Fibroblast of villous mesenchyme (primary cell): ENCODE results near the gene INO80. TPM values are rescaled to one million over a fixed set of nuclear protein-coding genes. Genes with fewer than 3 reads are reported as not detected.
"Not testable (repeated sequence)": the region's sequence is repeated elsewhere in the genome, so short reads cannot be mapped to it uniquely, and the experiment has no call there.

ENCODE experiments used
- DNase-seq: peaks from one replicate; pipeline ENCODE4 v3.0.0-alpha.2; 2010; ENCODE audit warnings: low read depth
- H3K4me3 ChIP-seq: 2 replicates; pipeline ENCODE4 v1.5.1; 2011; ENCODE audit warnings: low read depth, mild to moderate bottlenecking, low read length
- CTCF ChIP-seq: IDR thresholded peaks from 2 replicates; pipeline ENCODE4 v1.5.1; 2012; ENCODE audit warnings: low read depth, mild to moderate bottlenecking, low read length; ENCODE audit not compliant: insufficient read depth
- total RNA-seq: library from RNA; depleted of rRNA; stranded (reverse); fragments of >200 nt; gene quantifications from 2 replicates; pipeline ENCODE4 v1.2.3, GENCODE V29; 2012

Gene INO80
- total RNA-seq, 1 donor: 29.8 TPM

GRCh38 chr15:41153733-41154132, 37.7 kb upstream of the INO80 start:
- no peak for DNase-seq
- no peak for TF ChIP-seq CTCF
- H3K4me3 ChIP-seq: no peak overlapping the region

GRCh38 chr15:41151451-41152005, 35.4 kb upstream of the INO80 start:
- DNase-seq: no peak
- H3K4me3 ChIP-seq: no peak overlapping the region
- no peak for TF ChIP-seq CTCF

GRCh38 chr15:41150279-41150678, 34.2 kb upstream of the INO80 start:
- TF ChIP-seq CTCF: no peak
- DNase-seq: peak; percentile 51
- H3K4me3 ChIP-seq: no peak overlapping the region

GRCh38 chr15:41148065-41148464, 32.0 kb upstream of the INO80 start:
- no peak overlapping the region for H3K4me3 ChIP-seq
- DNase-seq: no peak
- TF ChIP-seq CTCF: no peak

GRCh38 chr15:41139619-41140018, 23.5 kb upstream of the INO80 start:
- no peak for TF ChIP-seq CTCF
- DNase-seq: no peak
- no peak overlapping the region for H3K4me3 ChIP-seq

GRCh38 chr15:41139112-41139511, 23.0 kb upstream of the INO80 start:
- H3K4me3 ChIP-seq, DNase-seq: not testable (repeated sequence)

GRCh38 chr15:41135580-41135979, 19.5 kb upstream of the INO80 start:
- H3K4me3 ChIP-seq, DNase-seq: not testable (repeated sequence)

- DNase-seq: no peak
- H3K4me3 ChIP-seq: no peak overlapping the region
- TF ChIP-seq CTCF: no peak
These were observed 17.4 kb upstream of the INO80 start for GRCh38 chr15:41133454-41133853.

- not testable (repeated sequence) for DNase-seq, H3K4me3 ChIP-seq
These were observed 16.0 kb upstream of the INO80 start for GRCh38 chr15:41132094-41132493.
